OCI-LY7 (cell line): Measurements from ENCODE around the gene ALB.

Experiments
- CTCF ChIP-seq: fragments of 200-600 bp; sonication (generic); conservative IDR thresholded peaks from 2 replicates; pipeline ENCODE4 v1.5.1; 2014; ENCODE audit warnings: mild to moderate bottlenecking, antibody characterized with exemption, low read length, moderate library complexity, mixed read lengths
- EZH2phosphoT487 ChIP-seq: fragments of 200-600 bp; sonication (generic); IDR thresholded peaks from 2 replicates; pipeline ENCODE4 v1.6.1; 2018; ENCODE audit warnings: low read depth, borderline replicate concordance, mild to moderate bottlenecking, mixed run types, antibody characterized with exemption, low read length, moderate library complexity, mixed read lengths

GRCh38 chr4:73378887-73379286 is 25.2 kb upstream of the ALB start:
- TF ChIP-seq CTCF (no peak), EZH2phosphoT487 (no peak)
